IPS-18c (cell line): Measurements from ENCODE around the gene FAR1.
"Not testable (repeated sequence)": the region's sequence is repeated elsewhere in the genome, so short reads cannot be mapped to it uniquely, and the experiment has no call there.

ENCODE experiments used
- H3K4me3 ChIP-seq: 2 replicates; pipeline ENCODE4 v1.7.0; 2013; ENCODE audit warnings: low read depth, mild to moderate bottlenecking, low read length, moderate library complexity; ENCODE audit not compliant: insufficient read depth
- H3K9me3 ChIP-seq: one replicate; pipeline ENCODE4 v1.6.1; 2013; ENCODE audit warnings: mild to moderate bottlenecking, low read length, moderate library complexity; ENCODE audit not compliant: control insufficient read depth, insufficient read depth

FAR1 gene

DNA sequence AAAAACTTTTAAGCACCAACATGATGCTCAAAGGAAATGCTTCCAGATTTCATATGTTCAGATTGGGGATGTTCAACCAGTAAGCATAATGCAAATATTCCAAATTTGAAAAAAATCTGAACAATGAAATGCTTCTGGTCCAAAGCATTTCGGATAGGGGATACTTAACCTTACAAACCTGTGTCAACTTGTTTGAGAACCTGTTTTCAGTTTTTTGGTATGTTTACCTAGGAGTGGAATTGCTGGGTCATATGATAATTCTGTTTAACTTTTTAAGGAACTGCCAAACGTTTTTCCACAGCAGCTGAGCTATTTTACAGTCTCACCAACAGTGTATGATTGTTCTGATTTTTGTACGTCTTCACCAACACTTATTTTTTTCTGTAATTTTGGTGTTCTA lies 23.7 kb downstream of the FAR1 start:
- Histone ChIP-seq H3K4me3 (no peak overlapping the region), H3K9me3 (no peaks in the 10 kb centered on the region)

DNA sequence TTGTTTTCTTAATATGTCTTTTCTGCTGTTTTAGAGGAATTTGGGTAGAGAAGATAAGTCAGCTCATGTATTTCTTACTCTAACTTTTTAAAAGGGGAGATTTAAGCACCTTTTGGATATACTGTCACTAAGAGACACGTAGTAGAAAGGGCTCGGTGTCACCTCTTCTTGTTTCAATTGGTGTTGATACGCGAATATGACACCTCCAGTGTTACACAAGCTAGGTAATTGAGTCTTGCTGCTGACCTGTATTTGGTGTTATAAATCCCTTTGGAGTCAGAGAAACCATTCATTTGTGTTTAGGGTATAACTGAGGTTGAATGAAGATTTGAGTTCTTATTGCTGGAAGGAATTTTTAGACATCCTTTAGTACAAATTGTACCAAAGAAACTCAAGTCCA lies 25.6 kb downstream of the FAR1 start:
- H3K9me3 ChIP-seq = no peaks in the 10 kb centered on the region
- H3K4me3 ChIP-seq = no peak overlapping the region

- Histone ChIP-seq H3K9me3 (no peaks in the 10 kb centered on the region), H3K4me3 (no peak overlapping the region)
These were observed 27.4 kb downstream of the FAR1 start for GRCh38 chr11:13695886-13696285.

- H3K4me3 ChIP-seq = no peak overlapping the region
- H3K9me3 ChIP-seq = no peaks in the 10 kb centered on the region
These were observed 29.2 kb downstream of the FAR1 start for GRCh38 chr11:13697710-13698109.

- no peaks in the 10 kb centered on the region for H3K9me3 ChIP-seq
- no peak overlapping the region for H3K4me3 ChIP-seq
These were observed 29.7 kb downstream of the FAR1 start for GRCh38 chr11:13698132-13698531.

DNA sequence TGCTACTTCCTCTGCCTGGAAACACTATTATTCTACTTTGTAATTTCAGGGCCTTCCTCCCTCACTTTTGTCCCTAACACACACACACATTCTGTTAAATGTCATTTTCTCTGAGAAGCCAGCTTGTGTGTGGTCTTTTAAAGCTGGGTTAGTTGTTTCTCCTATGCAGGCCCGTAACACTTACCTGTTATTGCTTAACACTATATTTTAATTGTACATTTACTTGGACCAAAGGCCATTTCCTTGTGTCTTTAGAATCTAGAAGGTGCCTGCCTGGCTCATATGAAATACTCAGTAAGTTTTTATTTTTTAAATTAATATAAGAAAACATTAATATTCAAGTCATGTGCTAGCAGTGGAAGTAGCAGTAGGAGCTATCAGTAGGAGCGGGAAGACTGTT lies 30.6 kb downstream of the FAR1 start:
- H3K4me3 ChIP-seq = no peak overlapping the region
- no peaks in the 10 kb centered on the region for H3K9me3 ChIP-seq

DNA sequence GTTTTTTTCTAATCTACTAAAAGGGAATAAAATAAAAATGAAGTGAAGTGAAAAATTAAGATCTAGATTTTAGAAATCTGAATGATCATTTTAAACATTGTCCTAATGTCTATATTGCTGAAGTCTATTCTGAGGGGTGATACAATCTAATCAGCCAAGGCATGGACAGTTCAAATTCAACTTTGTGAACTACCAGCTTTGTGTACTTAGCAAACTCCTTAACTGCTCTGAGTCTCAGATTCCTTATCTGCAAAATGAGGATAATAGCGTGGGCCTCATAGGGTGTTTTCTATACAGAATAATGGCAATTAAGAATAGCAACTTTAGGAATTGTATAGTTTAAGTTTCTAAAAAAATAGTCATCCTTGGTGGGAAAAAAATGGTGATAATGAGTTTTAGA lies 31.4 kb downstream of the FAR1 start:
- Histone ChIP-seq H3K9me3 (no peaks in the 10 kb centered on the region), H3K4me3 (no peak overlapping the region)

- no peak overlapping the region for H3K4me3 ChIP-seq
- H3K9me3 ChIP-seq = no peaks in the 10 kb centered on the region
These were observed 33.0 kb downstream of the FAR1 start for GRCh38 chr11:13701506-13701905.

- Histone ChIP-seq H3K9me3 (no peaks in the 10 kb centered on the region), H3K4me3 (no peak overlapping the region)
These were observed 33.6 kb downstream of the FAR1 start for GRCh38 chr11:13702071-13702470.

DNA sequence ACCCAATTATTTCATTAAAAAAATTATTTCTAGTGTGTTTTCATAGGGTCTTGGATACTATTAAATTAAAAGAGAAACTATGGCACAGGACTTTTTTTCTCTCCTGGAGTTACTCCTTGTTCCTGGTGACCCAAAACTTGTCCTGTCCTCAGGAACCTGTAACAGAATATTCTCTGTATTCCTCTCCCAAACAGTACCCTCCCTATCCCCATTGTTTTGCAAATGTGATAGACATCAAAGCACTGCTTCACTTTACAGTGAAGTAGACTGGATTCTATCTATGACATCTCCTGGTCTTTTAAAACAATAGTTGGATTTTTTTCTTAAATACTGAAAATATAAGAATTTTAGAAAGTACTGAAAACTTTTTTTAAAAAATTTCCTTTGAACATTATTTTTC lies 37.2 kb downstream of the FAR1 start:
- no peaks in the 10 kb centered on the region for H3K9me3 ChIP-seq
- H3K4me3 ChIP-seq = no peak overlapping the region

GRCh38 chr11:13713982-13714381 lies 45.5 kb downstream of the FAR1 start:
- Histone ChIP-seq H3K9me3 (no peaks in the 10 kb centered on the region), H3K4me3 (no peak overlapping the region)

DNA sequence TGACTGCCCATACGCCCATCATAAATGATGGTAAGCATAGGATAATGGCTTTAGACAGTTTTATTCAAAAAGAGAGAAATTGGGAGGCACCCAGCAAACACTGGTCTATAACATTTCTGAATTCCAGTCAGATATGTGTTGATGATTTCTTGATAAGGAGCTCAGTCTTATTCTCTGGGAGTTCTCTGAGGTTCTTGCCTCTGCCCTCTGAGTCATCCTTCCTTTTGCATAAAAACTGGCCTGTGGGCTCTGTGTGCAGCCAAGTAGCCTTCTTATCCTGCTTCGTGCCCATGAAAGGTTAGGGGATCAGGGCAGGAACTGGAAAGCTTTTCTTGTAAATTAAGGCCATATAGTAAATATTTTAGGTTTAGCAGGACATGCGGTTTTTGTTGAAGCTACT lies 48.9 kb downstream of the FAR1 start:
- no peaks in the 10 kb centered on the region for H3K9me3 ChIP-seq
- H3K4me3 ChIP-seq = no peak overlapping the region

DNA sequence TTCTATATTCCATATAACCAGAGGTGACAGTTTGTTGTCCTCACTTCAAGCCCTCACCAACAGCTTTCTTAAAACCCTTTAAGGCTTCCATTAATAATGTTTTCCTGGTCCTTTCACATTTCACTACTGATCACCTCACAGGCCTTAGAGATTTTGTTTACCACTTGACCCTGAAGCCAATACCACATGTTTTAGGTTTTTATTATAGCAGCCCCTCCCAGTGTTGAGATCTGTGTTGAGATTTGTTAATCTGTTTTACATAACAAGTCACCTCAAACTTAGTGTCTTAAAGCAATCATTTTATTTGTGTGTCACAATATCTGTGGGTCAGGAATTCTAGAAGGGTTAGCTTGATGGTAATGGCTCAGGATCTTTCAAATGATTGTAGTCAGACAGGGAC lies 49.9 kb downstream of the FAR1 start:
- H3K9me3 ChIP-seq = no peaks in the 10 kb centered on the region

DNA sequence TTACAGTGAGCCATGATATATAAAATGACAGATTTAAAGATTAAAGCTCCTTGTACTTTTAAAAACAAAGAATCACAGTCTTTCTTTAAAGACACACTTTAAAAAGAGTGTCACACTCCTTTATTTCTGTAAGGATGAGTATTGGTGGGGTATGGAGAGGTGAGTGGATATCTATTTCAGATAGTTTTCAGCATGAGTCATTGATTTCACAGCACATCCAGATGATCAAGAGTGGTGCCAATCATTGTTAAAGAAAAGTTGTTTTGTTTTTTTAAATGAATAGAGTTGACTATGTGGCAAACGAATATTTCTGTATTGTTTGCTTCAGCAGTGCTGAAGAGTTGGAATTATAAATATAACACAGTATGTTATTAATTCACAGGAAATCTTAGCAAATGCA lies 52.5 kb downstream of the FAR1 start:
- no peak overlapping the region for H3K4me3 ChIP-seq
- no peaks in the 10 kb centered on the region for H3K9me3 ChIP-seq

More for the DNA sequence above, 49.9 kb downstream of the FAR1 start:
- H3K4me3 ChIP-seq = no peak overlapping the region

DNA sequence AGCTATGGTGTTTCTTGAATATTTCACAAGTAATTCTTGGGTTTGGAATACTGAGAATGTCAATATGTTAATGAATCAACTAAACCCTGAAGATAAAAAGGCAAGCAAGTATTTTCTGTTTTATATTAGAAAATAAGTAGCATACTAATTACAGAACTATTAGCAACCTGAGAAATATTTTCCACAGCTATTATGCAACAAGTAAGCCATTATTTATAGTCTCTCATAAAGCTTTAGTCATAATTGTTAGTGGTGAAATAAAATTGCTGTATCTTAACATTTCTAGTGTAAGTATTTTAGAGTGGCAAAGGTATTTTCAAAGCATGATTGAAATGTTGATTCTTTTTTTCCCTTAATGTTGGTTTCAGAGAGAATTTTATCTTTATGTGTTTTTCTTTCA lies 53.3 kb downstream of the FAR1 start:
- no peak overlapping the region for H3K4me3 ChIP-seq
- H3K9me3 ChIP-seq = no peaks in the 10 kb centered on the region

- no peaks in the 10 kb centered on the region for H3K9me3 ChIP-seq
- H3K4me3 ChIP-seq = no peak overlapping the region
These were observed 58.0 kb downstream of the FAR1 start for GRCh38 chr11:13726456-13726855.

DNA sequence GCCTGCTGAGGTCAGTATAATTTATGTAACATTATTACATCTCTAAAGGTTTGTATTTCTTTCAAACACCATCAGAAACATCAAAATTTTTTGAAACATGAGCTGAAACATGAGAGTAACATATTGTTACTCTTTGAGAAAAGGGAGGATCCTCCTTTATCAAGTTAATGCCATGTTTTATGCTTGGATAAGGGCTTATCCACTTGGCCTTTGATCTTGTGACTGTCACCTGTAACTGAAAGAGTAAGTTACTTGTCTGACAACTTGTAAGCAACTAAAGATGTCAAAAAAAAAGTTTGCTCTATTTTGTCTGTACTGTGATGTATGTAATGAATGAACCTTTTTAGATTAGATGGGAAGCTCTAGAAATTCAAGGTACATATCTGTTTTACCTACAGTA lies 59.6 kb downstream of the FAR1 start:
- H3K4me3 ChIP-seq = no peak overlapping the region
- H3K9me3 ChIP-seq = no peaks in the 10 kb centered on the region

DNA sequence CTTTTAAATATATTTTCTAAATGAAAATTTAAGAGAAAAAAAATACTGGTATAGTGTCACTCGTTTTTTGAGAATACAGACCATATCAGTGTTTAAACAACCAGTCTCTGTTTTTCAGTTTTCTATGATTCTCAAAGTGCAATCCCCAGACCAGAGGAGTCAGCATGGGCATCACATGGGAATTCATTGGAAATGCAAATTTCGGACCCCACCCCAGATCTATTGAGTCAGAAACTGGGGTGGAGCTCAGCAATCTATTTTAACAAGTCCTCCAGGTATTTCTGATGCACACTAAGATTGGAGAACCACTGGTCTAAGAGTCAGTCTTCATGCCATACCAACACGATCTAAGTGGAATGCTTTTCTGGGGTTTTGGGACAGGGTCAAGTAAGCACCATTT lies 66.1 kb downstream of the FAR1 start:
- H3K4me3 ChIP-seq = no peak overlapping the region
- H3K9me3 ChIP-seq = no peaks in the 10 kb centered on the region

- H3K9me3 ChIP-seq = no peaks in the 10 kb centered on the region
- no peak overlapping the region for H3K4me3 ChIP-seq
These were observed 76.7 kb downstream of the FAR1 start for GRCh38 chr11:13745165-13745564.

GRCh38 chr11:13753316-13753715 lies 84.8 kb downstream of the FAR1 start:
- H3K9me3 ChIP-seq, H3K4me3 ChIP-seq: not testable (repeated sequence)
